GM18505 (cell line): ENCODE measurements around the gene TARS3.

Experiments
- ATAC-seq: cut with Tn5 transposase; IDR thresholded peaks from one replicate; pipeline ENCODE4 v1.9.1; 2021; ENCODE audit not compliant: unreplicated experiment
- POLR2A ChIP-seq: IDR thresholded peaks from 4 replicates; pipeline ENCODE4 v1.6.1; 2011; ENCODE audit warnings: borderline replicate concordance; ENCODE audit not compliant: insufficient read depth, insufficient read length; ENCODE audit errors: extremely low read depth

Gene TARS3

GRCh38 chr15:101615986-101616848 is 108.1 kb downstream of the TARS3 start:
- TF ChIP-seq POLR2A: no peak
- no peak for ATAC-seq

GRCh38 chr15:101615414-101615985 is 108.8 kb downstream of the TARS3 start:
- TF ChIP-seq POLR2A: no peak
- ATAC-seq: no peak

- no peak for TF ChIP-seq POLR2A
- ATAC-seq: no peak
Measured at GRCh38 chr15:101614761-101615160, 109.5 kb downstream of the TARS3 start.

GRCh38 chr15:101614001-101614585 is 110.2 kb downstream of the TARS3 start:
- no peak for TF ChIP-seq POLR2A
- no peak for ATAC-seq

- no peak for TF ChIP-seq POLR2A
- no peak for ATAC-seq
Measured at GRCh38 chr15:101613130-101614000, 110.9 kb downstream of the TARS3 start.

GRCh38 chr15:101612676-101613075 is 111.6 kb downstream of the TARS3 start:
- ATAC-seq: no peak
- no peak for TF ChIP-seq POLR2A

GRCh38 chr15:101611580-101612299 is 112.5 kb downstream of the TARS3 start:
- ATAC-seq: no peak
- TF ChIP-seq POLR2A: no peak

- ATAC-seq: no peak
- no peak for TF ChIP-seq POLR2A
Measured at GRCh38 chr15:101611007-101611406, 113.3 kb downstream of the TARS3 start.

- ATAC-seq: no peak
- TF ChIP-seq POLR2A: no peak
Measured at GRCh38 chr15:101610611-101611000, 113.7 kb downstream of the TARS3 start.

- ATAC-seq: no peak
- TF ChIP-seq POLR2A: no peak
Measured at GRCh38 chr15:101609742-101610610, 114.3 kb downstream of the TARS3 start.

- ATAC-seq: no peak
- TF ChIP-seq POLR2A: no peak
Measured at GRCh38 chr15:101608201-101608600, 116.1 kb downstream of the TARS3 start.

- TF ChIP-seq POLR2A: no peak
- no peak for ATAC-seq
Measured at GRCh38 chr15:101607108-101607507, 117.2 kb downstream of the TARS3 start.

GRCh38 chr15:101604124-101604874 is 120.0 kb downstream of the TARS3 start:
- no peak for ATAC-seq
- TF ChIP-seq POLR2A: no peak
